Dendritic cell treated with granulocyte-macrophage colony-stimulating factor and Interleukin-4, amounts not matched to agents 40 ng/mL and 50 ng/mL, for 4 days (primary cell): ENCODE results near the gene NMRAL1.

ENCODE experiments used
- H3K27ac Mint-ChIP-seq: one replicate; pipeline ENCODE4 v1.8.0; 2022; ENCODE audit warnings: mild to moderate bottlenecking, mixed read lengths
- H3K27me3 Mint-ChIP-seq: one replicate; pipeline ENCODE4 v1.8.0; 2022; ENCODE audit warnings: mild to moderate bottlenecking, mixed read lengths
- H3K36me3 Mint-ChIP-seq: one replicate; pipeline ENCODE4 v1.8.0; 2022; ENCODE audit warnings: low read depth, mixed read lengths
- H3K4me1 Mint-ChIP-seq: one replicate; pipeline ENCODE4 v1.8.0; 2022; ENCODE audit warnings: low read depth, mixed read lengths
- H3K4me3 Mint-ChIP-seq: one replicate; pipeline ENCODE4 v1.8.0; 2022; ENCODE audit warnings: mild to moderate bottlenecking, moderate library complexity, mixed read lengths
- H3K9me3 Mint-ChIP-seq: one replicate; pipeline ENCODE4 v1.8.0; 2022; ENCODE audit warnings: mixed read lengths
- intact Hi-C: fragments of 100-400 bp; cut with micrococcal nuclease; formaldehyde crosslinking; loops from one replicate; pipeline ENCODE4 v1.15.0; 2022

The NMRAL1 gene

DNA sequence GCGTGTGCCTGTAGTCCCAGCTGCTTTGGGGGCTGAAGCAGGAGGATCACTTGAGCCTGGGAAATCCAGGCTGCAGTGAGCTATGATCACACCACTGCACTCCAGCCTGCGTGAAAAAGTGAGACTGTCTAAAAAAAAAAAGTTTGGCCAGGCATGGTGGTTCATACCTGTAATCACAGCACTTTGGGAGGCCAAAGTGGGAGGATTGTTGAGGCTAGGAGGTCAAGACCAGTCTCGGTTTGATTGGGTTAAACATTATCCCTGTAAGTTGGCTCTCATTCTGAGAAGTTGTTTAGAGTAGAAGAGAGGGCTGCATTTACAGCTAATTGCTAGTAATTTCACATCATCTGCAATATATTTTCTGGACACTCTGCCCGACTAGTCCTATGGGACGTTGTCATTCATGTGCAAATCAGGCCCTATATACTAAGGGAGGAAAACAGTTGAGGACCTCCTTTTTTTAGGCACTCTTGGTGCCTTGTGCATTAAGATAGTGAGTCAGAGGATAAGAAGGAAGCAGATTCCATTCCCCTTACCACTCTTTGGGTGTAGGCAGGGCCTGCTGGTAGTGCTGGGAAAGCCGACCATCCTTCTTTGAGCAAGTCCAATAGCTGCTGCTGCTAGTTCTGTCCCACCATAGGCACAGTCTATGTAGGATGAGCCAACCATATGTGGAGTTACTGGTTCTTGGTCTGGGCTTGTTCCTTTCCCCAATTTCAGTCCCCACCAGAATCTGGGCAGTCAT, 20.5 kb upstream of the NMRAL1 start:
- H3K36me3 Mint-ChIP-seq: peaks cover 62% of the 10 kb centered on the region
- peaks cover 2% of the 10 kb centered on the region for H3K4me1 Mint-ChIP-seq
- H3K27ac Mint-ChIP-seq: no peak overlapping the region
- intact Hi-C loops: no loop called here
- no peak overlapping the region for H3K4me3 Mint-ChIP-seq
- no peaks in the 10 kb centered on the region for H3K9me3 Mint-ChIP-seq
- H3K27me3 Mint-ChIP-seq: no peaks in the 10 kb centered on the region

DNA sequence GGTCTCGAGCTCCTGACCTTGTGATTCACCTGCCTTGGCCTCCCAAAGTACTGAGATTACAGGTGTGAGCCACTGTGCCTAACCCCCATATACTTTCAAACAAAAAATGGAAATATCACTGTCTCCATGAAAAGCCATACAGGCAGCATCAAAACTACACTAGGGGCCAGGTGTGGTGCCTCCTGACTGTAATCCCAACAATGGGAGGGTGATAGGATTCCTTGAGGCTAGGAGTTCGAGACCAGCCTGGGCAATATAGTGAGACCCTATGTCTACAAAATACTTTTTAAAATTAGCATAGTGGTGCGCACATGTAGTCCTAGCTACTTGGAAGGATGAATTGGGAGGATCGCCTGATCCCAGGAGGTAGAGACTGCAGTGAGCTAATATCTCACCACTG, 17.5 kb upstream of the NMRAL1 start:
- intact Hi-C loops: no loop called here
- Mint-ChIP-seq H3K27me3 (no peaks in the 10 kb centered on the region), H3K4me3 (no peak overlapping the region), H3K27ac (no peak overlapping the region), H3K4me1 (no peaks in the 10 kb centered on the region), H3K9me3 (no peaks in the 10 kb centered on the region), H3K36me3 (peaks cover 68% of the 10 kb centered on the region)

DNA sequence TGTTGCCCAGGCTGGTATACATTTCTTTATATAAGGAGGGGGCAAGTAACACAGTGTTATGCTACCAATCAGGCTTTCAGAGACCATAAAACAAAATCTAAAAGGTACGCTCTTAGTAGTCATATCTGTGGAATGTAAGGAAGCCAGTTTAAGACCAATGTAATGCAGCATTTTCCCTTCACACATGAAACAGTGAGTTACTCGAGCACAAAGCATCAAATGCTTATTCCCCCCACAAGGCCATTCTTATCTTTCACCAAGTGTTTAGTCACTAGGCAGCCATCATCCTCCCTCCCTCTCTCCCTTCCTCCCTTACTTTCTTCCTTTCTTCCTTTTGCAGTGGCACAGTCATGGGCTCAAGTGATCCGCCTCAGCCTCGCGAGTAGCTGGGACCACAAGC, 14.6 kb upstream of the NMRAL1 start:
- H3K9me3 Mint-ChIP-seq: no peaks in the 10 kb centered on the region
- no peak overlapping the region for H3K4me3 Mint-ChIP-seq
- H3K36me3 Mint-ChIP-seq: peaks cover 85% of the 10 kb centered on the region
- H3K4me1 Mint-ChIP-seq: peaks cover 5% of the 10 kb centered on the region
- intact Hi-C loops: no loop called here
- H3K27ac Mint-ChIP-seq: no peak overlapping the region
- no peaks in the 10 kb centered on the region for H3K27me3 Mint-ChIP-seq

DNA sequence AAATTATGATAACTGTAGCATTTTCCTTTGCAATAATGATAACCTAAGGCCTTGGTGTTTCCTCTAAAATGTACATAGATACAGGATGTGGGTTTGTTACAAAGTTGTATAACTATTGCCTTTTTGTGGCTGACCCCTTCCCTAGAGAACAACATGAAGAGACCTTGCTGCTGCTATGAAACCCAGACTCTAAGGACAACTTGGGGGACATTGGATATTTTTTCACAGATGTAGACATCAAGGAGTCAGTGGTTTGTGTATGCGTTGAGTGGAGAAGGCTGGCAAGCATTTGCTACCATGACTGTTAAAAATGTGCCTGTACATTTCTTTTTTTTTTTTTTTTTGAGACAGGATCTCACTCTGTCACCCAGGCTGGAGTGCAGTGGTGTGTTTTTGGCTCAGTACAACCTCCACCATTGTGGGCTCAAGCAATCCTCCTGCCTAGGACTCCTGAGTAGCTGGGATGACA, 14.1 kb upstream of the NMRAL1 start:
- no peaks in the 10 kb centered on the region for H3K9me3 Mint-ChIP-seq

DNA sequence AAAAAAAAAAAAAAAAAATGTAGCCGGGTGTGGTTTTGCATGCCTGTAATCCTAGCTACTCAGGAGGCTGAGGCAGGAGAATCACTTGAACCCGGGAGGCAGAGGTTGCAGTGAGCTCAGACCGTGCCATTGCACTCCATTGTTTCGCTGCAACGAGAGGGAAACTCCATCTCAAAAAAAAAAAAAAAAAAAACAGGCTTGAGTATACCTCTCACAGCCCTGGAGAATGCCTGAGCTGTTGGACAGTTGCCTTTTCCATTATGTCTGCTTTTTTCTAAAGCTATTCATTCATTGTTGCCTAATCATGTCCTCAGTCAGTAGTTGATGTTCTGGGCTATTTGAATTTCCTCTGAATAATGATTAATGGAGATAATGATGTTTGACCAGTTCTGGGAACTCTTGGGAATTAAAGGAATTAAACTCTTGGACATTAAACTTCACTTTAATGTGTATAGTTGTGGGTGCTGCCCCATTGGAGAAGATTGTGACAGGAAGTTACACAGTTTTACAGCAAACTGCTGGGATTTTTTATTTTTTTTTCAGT, 13.6 kb upstream of the NMRAL1 start:
- Mint-ChIP-seq H3K4me3 (no peak overlapping the region), H3K36me3 (peaks cover 90% of the 10 kb centered on the region), H3K4me1 (peaks cover 5% of the 10 kb centered on the region), H3K27me3 (no peaks in the 10 kb centered on the region), H3K27ac (no peak overlapping the region), H3K9me3 (no peaks in the 10 kb centered on the region)
- intact Hi-C loops: no loop called here

More for the DNA sequence above, 14.1 kb upstream of the NMRAL1 start:
- Mint-ChIP-seq H3K27ac (no peak overlapping the region), H3K4me3 (no peak overlapping the region), H3K4me1 (peaks cover 5% of the 10 kb centered on the region), H3K27me3 (no peaks in the 10 kb centered on the region), H3K36me3 (peaks cover 90% of the 10 kb centered on the region)
- intact Hi-C loops: no loop called here

DNA sequence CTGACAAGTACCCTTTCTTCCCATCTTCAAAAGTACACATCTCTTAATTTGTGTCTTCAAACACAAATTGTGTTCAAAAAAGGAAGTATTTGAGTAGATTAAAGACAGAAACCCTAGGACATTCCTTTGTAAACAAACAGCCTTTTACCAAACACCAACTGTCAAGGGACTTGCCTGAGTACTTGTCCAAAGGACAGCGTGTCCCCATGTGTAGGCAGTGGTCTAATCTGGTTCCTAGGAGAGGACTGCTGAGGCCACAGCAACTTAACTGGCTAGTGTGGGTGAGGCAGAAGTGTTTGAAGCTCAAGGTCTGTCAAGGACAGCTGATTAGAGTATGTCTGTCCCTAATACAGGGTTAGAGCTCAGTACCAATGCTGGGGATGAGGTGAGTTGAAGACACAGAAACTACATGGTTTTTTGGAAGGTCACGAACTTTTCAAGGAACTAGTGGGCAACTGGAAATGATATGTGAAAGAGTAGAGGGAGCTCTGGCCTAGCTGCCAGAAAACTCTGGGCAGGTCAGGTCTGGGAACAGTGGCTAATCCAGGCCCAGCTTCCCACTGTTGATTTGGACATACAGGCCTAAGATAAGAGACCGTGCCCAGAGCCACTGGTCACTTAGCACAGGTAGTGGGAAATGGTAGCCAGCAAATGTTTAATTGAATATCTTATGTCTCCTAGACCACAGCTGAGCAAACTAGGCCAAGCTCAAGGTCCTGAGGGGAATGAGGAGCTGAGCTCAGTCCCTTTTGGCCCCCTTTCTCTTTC, 11.9 kb upstream of the NMRAL1 start:
- H3K4me1 Mint-ChIP-seq: peaks cover 11% of the 10 kb centered on the region
- no peaks in the 10 kb centered on the region for H3K9me3 Mint-ChIP-seq
- intact Hi-C loops: no loop called here
- no peak overlapping the region for H3K4me3 Mint-ChIP-seq
- H3K27ac Mint-ChIP-seq: no peak overlapping the region
- H3K36me3 Mint-ChIP-seq: peaks cover 84% of the 10 kb centered on the region
- H3K27me3 Mint-ChIP-seq: no peaks in the 10 kb centered on the region

DNA sequence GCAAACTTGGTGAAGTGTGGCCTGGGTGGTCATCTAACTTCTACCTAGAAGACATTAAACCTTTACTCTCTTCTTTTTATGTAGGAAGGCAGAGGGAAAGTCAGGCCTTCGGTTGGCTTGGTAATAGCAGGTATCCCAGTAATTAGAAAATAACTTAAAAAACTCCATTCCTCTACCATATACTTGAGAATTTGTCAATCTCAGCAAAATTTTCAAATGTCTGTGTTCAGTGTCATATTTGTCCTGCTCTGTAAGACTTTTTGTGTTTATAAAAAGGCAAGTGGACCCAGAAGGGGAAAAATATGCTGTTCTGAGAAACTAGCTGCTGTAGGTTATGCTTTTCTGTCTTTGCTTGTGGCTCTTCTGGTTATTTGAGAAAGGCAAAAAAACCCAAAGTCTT, 7.5 kb upstream of the NMRAL1 start:
- Mint-ChIP-seq H3K9me3 (no peaks in the 10 kb centered on the region), H3K4me3 (no peak overlapping the region), H3K36me3 (peaks cover 46% of the 10 kb centered on the region), H3K4me1 (peaks cover 28% of the 10 kb centered on the region), H3K27ac (no peak overlapping the region), H3K27me3 (no peaks in the 10 kb centered on the region)
- intact Hi-C loops: no loop called here

DNA sequence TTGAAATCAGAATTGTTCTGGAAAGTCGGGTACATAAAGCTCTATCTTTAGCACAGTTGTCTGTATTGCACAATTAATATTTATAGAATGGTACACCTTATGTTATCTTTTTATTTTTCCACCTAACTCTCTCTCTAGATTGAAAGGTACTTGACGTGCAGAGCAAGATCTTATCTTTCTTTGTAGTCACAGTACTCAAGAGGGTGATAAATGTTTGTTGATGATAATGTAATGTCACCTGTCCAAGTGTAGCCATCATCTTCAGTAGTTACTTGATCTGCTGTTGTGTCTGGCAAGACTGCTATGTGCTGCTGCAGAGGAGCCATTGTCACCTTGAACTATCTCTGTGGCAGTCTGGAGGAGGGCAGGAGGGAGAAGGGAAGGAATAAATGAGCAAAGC, 7.1 kb upstream of the NMRAL1 start:
- H3K27ac Mint-ChIP-seq: no peak overlapping the region
- H3K27me3 Mint-ChIP-seq: no peaks in the 10 kb centered on the region
- H3K36me3 Mint-ChIP-seq: peaks cover 45% of the 10 kb centered on the region
- H3K4me3 Mint-ChIP-seq: no peak overlapping the region
- intact Hi-C loops: no loop called here
- peaks cover 28% of the 10 kb centered on the region for H3K4me1 Mint-ChIP-seq
- no peaks in the 10 kb centered on the region for H3K9me3 Mint-ChIP-seq

DNA sequence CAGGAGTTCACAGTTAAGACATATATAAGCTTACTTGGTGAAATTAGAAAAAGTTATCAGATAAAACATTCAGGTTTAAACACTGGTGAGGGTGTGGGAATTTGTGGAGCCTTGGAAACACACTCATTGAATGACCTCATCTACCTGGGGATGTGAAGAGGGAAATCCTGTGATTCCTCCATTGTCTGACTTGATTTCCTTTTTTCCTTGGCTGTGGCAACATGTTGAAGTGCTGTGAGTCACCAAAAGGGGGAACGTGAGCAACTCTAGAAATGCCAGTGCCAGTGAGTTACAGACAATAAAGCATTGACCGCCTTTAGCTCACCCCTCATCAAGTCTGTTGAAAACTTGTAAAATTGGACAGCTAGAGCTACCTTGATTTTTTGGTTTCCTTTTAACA, 3.5 kb upstream of the NMRAL1 start:
- intact Hi-C loops: loop anchor here (2.0 kb wide), 1 partner anchor 61 kb away; the partner anchor contains the start of gene CDIP1
- H3K27ac Mint-ChIP-seq: no peak overlapping the region
- H3K4me1 Mint-ChIP-seq: peaks cover 36% of the 10 kb centered on the region

DNA sequence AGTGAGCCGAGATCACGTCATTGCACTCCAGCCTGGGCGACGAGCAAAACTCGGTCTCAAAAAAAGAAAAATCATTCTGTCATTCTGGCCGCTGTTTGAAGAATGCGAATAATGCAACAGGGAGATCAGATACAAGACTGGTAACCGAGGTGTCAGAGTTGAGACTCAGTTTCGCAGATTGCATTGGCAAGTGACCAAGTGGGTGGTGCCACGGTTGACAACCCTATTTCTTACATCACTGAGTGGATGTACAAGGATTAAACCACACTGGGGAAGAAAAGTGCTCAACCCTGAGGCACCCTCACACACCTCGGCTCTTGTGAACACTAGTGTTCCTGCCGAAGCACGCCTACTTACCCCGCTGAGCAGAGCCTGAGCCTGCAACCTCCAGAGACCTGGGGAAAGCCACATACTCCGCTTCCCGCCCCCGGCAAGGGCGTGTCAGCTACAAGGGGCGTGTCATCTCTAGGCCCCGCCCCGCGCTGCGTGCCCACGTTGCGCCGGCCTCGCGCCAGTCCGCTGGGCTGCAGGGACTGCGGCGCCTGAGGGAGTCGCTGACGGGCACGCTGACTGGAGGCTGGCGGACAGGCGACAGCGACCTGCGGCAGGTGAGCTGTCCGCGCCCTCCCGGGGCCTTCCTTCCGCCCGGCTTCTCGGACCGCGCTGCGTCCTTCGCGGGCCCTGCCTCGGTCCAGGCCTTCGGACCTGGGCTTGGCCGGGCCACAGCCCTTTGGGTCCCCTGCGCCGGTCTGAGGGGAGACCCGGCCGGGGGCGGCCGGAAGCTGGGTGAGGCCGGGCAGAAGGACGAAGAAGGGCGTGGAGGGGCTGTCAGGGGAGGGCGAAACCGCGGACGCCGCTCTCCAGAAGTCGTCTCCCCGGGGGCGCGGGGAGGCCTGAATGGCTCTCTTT, 1.7 kb upstream of the NMRAL1 start, which contains the start of gene HMOX2:
TSS of gene HMOX2 (plus strand) at position 519 of the 909 bp plus-strand sequence. CDS start 29,127 bp downstream, outside the sequence.
- peaks cover 8% of the 10 kb centered on the region for H3K36me3 Mint-ChIP-seq
- intact Hi-C loops: loop anchor here (2.0 kb wide), 1 partner anchor 63 kb away; the partner anchor contains the start of gene CDIP1
- H3K4me1 Mint-ChIP-seq: peaks cover 36% of the 10 kb centered on the region
- H3K9me3 Mint-ChIP-seq: no peaks in the 10 kb centered on the region
- peak within 1 kb of the TSS; percentile 84 for H3K4me3 Mint-ChIP-seq
- H3K27me3 Mint-ChIP-seq: no peaks in the 10 kb centered on the region
- H3K27ac Mint-ChIP-seq: peak within 1 kb of the TSS; percentile 86

More for the DNA sequence above, 3.5 kb upstream of the NMRAL1 start:
- Mint-ChIP-seq H3K36me3 (peaks cover 12% of the 10 kb centered on the region), H3K4me3 (peak overlapping the region; percentile 84), H3K9me3 (no peaks in the 10 kb centered on the region), H3K27me3 (no peaks in the 10 kb centered on the region)

DNA sequence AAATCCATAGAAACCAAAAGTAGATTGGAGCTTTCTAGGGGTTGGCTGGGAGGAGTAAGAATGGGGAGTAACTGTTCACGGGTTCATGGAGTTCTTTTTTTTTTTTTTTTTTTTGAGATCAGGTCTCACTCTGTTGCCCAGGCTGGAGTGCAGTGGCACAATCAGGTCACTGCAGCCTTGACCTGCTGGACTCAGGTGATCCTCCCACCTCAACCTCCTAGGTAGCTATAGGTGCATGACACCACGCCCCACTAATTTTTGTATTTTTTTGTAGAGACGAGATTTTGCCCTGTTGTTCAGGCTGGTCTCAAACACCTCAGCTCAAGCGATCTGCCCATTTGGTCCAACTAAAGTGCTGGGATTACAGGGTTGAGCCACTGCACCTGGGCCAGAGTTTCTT, 1.5 kb downstream of the NMRAL1 start:
- no peaks in the 10 kb centered on the region for H3K27me3 Mint-ChIP-seq
- intact Hi-C loops: no loop called here
- H3K4me3 Mint-ChIP-seq: no peak overlapping the region
- H3K36me3 Mint-ChIP-seq: peaks cover 39% of the 10 kb centered on the region
- no peak overlapping the region for H3K27ac Mint-ChIP-seq
- H3K4me1 Mint-ChIP-seq: peaks cover 26% of the 10 kb centered on the region
- H3K9me3 Mint-ChIP-seq: no peaks in the 10 kb centered on the region

DNA sequence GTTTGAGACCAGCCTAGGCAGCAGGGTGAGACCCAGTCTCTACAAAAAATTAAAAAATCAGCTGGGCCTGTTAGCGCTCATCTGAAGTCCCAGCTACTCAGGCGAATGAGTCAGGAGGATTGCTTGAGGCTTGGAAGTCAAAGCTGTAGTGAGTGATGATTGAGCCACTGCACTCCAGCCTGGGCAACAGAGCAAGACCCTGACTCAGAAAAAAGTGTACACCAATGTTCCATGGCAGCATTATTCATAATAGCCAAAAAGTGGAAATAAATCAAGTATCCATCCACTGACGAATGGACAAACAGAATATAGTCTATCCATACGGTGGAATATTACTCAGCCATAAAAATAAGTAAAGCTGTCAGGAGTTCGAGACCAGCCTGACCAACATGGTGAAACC, 2.6 kb downstream of the NMRAL1 start:
- Mint-ChIP-seq H3K36me3 (peaks cover 49% of the 10 kb centered on the region), H3K4me1 (peaks cover 19% of the 10 kb centered on the region), H3K4me3 (no peak overlapping the region), H3K27ac (no peak overlapping the region), H3K9me3 (no peaks in the 10 kb centered on the region), H3K27me3 (no peaks in the 10 kb centered on the region)
- intact Hi-C loops: no loop called here

DNA sequence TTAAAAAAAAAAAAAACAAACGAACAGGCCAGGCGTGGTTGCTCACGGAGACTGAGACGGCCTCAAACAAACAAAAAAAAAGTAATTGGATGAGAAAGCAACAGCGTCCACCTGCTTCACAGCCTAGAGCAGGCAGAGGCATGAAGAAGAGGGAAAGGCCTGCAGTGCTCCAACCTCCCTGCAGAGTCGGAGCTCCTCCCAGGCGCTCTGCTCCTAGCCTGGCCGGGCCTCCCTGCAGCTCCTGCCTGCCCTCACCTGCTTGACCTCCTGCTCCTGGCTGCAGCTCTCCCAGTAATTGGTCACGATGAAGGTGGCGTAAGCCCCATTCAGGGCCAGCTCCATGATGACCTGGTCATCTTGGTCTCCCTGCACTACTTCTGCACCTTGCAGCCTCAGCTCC, 5.5 kb downstream of the NMRAL1 start:
- H3K9me3 Mint-ChIP-seq: no peaks in the 10 kb centered on the region
- H3K36me3 Mint-ChIP-seq: peaks cover 72% of the 10 kb centered on the region
- no peaks in the 10 kb centered on the region for H3K27me3 Mint-ChIP-seq
- H3K4me1 Mint-ChIP-seq: peaks cover 12% of the 10 kb centered on the region
- no peak overlapping the region for H3K27ac Mint-ChIP-seq
- H3K4me3 Mint-ChIP-seq: no peak overlapping the region
- intact Hi-C loops: no loop called here
